ENCODE measurements around the gene MYL11.

GRCh38 chr16:30397776-30398660 is 23.4 kb downstream of the MYL11 start:
- TF ChIP-seq CTCF (IDR thresholded peaks at IDR 0.05; ENCODE audit: borderline replicate concordance, extremely low read depth, low read length, poor library complexity, severe bottlenecking) (no peak), EZH2 (IDR thresholded peaks at IDR 0.05; ENCODE audit: borderline replicate concordance, low read depth, low read length, severe bottlenecking) (no peak)
